Tibial nerve (tissue), 4 donors: ENCODE data around the gene ST3GAL4.

ENCODE experiments used
- EP300 ChIP-seq, 2 donors: sonication (generic); formaldehyde crosslinking; IDR thresholded peaks; one replicate each; pipeline ENCODE4 v1.6.1; 2017; ENCODE audit warnings: antibody characterized with exemption in 2 of 2, mild to moderate bottlenecking in 1 of 2
- POLR2A ChIP-seq, 2 donors: fragments of 450-650 bp; IDR thresholded peaks; one replicate each; pipeline ENCODE4 v1.6.1; 2017; ENCODE audit warnings: antibody characterized with exemption in 2 of 2, mild to moderate bottlenecking in 2 of 2, moderate library complexity in 2 of 2
- TF ChIP-seq, protein P1 (sequence below), 5 experiments: fragments of 200-600 bp in 3 of 5; fragments of 450-650 bp in 2 of 5; sonication (generic) in 3 of 5; IDR thresholded peaks; one replicate each; pipeline ENCODE4 v1.5.1; 2016 to 2019; ENCODE audit warnings: antibody characterized with exemption in 5 of 5, mild to moderate bottlenecking in 3 of 5, moderate library complexity in 2 of 5

GRCh38 chr11:126318574-126319373 lies 36.7 kb upstream of the ST3GAL4 start:
- no peak for TF ChIP-seq POLR2A (IDR thresholded peaks at IDR 0.05)
- TF ChIP-seq, protein P1, sequence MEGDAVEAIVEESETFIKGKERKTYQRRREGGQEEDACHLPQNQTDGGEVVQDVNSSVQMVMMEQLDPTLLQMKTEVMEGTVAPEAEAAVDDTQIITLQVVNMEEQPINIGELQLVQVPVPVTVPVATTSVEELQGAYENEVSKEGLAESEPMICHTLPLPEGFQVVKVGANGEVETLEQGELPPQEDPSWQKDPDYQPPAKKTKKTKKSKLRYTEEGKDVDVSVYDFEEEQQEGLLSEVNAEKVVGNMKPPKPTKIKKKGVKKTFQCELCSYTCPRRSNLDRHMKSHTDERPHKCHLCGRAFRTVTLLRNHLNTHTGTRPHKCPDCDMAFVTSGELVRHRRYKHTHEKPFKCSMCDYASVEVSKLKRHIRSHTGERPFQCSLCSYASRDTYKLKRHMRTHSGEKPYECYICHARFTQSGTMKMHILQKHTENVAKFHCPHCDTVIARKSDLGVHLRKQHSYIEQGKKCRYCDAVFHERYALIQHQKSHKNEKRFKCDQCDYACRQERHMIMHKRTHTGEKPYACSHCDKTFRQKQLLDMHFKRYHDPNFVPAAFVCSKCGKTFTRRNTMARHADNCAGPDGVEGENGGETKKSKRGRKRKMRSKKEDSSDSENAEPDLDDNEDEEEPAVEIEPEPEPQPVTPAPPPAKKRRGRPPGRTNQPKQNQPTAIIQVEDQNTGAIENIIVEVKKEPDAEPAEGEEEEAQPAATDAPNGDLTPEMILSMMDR (IDR thresholded peaks at IDR 0.05), result no peak
- TF ChIP-seq EP300 (IDR thresholded peaks at IDR 0.05), result no peak
